OCI-LY1 (cell line): ENCODE measurements around the gene CCDC87.

Experiments used
- H2AFZ ChIP-seq: fragments of 200-600 bp; sonication (generic), shearing (Covaris generic); 2 replicates; pipeline ENCODE4 v1.6.0; 2014; ENCODE audit warnings: antibody characterized with exemption, mild to moderate bottlenecking, low read length
- H3F3A ChIP-seq: fragments of 200-600 bp; sonication (generic), shearing (Covaris generic); 2 replicates; pipeline ENCODE4 v1.6.0; 2014; ENCODE audit warnings: mild to moderate bottlenecking, antibody characterized with exemption, low read length, moderate library complexity; ENCODE audit not compliant: insufficient read depth
- H3K27ac ChIP-seq: fragments of 200-600 bp; sonication (generic); 2 replicates; pipeline ENCODE4 v1.5.1; 2014; ENCODE audit warnings: low read length, mixed run types, mild to moderate bottlenecking, low read depth; ENCODE audit not compliant: poor library complexity, severe bottlenecking
- H3K27me3 ChIP-seq: fragments of 200-600 bp; sonication (generic); 2 replicates; pipeline ENCODE4 v1.6.0; 2014; ENCODE audit warnings: antibody characterized with exemption, mild to moderate bottlenecking, low read length, moderate library complexity; ENCODE audit not compliant: insufficient read depth
- H3K36me3 ChIP-seq: fragments of 200-600 bp; sonication (generic); 2 replicates; pipeline ENCODE4 v1.6.1; 2014; ENCODE audit warnings: mild to moderate bottlenecking, antibody characterized with exemption, low read length, moderate library complexity, mixed read lengths; ENCODE audit not compliant: insufficient read depth
- H3K4me1 ChIP-seq: fragments of 200-600 bp; sonication (generic); 2 replicates; pipeline ENCODE4 v1.5.1; 2014; ENCODE audit warnings: mild to moderate bottlenecking, low read length, moderate library complexity; ENCODE audit not compliant: insufficient read depth, severe bottlenecking
- H3K4me2 ChIP-seq: fragments of 200-600 bp; sonication (generic), shearing (Covaris generic); 2 replicates; pipeline ENCODE4 v1.6.1; 2014; ENCODE audit warnings: low read length
- H3K4me3 ChIP-seq: fragments of 200-600 bp; sonication (generic); 2 replicates; pipeline ENCODE4 v1.5.1; 2014; ENCODE audit warnings: low read length, low read depth, mild to moderate bottlenecking, mixed read lengths; ENCODE audit not compliant: poor library complexity, severe bottlenecking
- H3K79me2 ChIP-seq: fragments of 200-600 bp; shearing (Covaris generic); 2 replicates; pipeline ENCODE4 v1.6.1; 2016; ENCODE audit warnings: mixed run types, low read length, mixed read lengths; ENCODE audit not compliant: insufficient read depth
- H3K9ac ChIP-seq: fragments of 200-600 bp; sonication (generic), shearing (Covaris generic); 2 replicates; pipeline ENCODE4 v1.6.1; 2014; ENCODE audit warnings: mild to moderate bottlenecking, low read length, mixed read lengths
- H3K9me2 ChIP-seq: fragments of 200-600 bp; sonication (generic), shearing (Covaris generic); 2 replicates; pipeline ENCODE4 v1.6.1; 2014; ENCODE audit warnings: low read depth, mild to moderate bottlenecking, low read length, mixed read lengths
- H3K9me3 ChIP-seq: fragments of 200-600 bp; shearing (Covaris generic); 2 replicates; pipeline ENCODE4 v1.6.1; 2014; ENCODE audit warnings: low read length, mixed read lengths
- H4K20me1 ChIP-seq: fragments of 200-600 bp; sonication (generic), shearing (Covaris generic); 2 replicates; pipeline ENCODE4 v1.6.0; 2016; ENCODE audit warnings: mild to moderate bottlenecking, low read length; ENCODE audit not compliant: insufficient read depth
- CTCF ChIP-seq: fragments of 200-600 bp; sonication (generic), shearing (Covaris generic); IDR thresholded peaks from 2 replicates; pipeline ENCODE4 v1.5.1; 2017; ENCODE audit warnings: mild to moderate bottlenecking, antibody characterized with exemption, low read length, moderate library complexity, mixed read lengths
- EZH2 ChIP-seq: fragments of 200-600 bp; sonication (generic), shearing (Covaris generic); IDR thresholded peaks from 2 replicates; pipeline ENCODE4 v1.8.0; 2017; ENCODE audit warnings: borderline replicate concordance, mixed run types, mild to moderate bottlenecking, antibody characterized with exemption, low read length, moderate library complexity, mixed read lengths

Gene CCDC87

GRCh38 chr11:66593650-66594049 is 787 bp upstream of the CCDC87 start:
- Histone ChIP-seq H3K27ac (no peak overlapping the region), H3K9me3 (no peaks in the 10 kb centered on the region), H3K27me3 (peaks cover 4% of the 10 kb centered on the region; the same call in 1 of the 2 replicates), H3K9me2 (no peaks in the 10 kb centered on the region), H4K20me1 (no peaks in the 10 kb centered on the region), H2AFZ (no peak overlapping the region), H3K79me2 (no peaks in the 10 kb centered on the region), H3K4me1 (peaks cover 35% of the 10 kb centered on the region), H3F3A (no peaks in the 10 kb centered on the region), H3K4me2 (peak overlapping the region; percentile 93), H3K36me3 (no peaks in the 10 kb centered on the region; the same call in 1 of the 2 replicates), H3K9ac (peak overlapping the region; percentile 79), H3K4me3 (peak overlapping the region; percentile 71)
- TF ChIP-seq EZH2 (no peak), CTCF (no peak)

- H3K9me3 ChIP-seq: no peaks in the 10 kb centered on the region
- no peaks in the 10 kb centered on the region for H3K9me2 ChIP-seq
- peak overlapping the region; percentile 79 for H3K9ac ChIP-seq
- no peaks in the 10 kb centered on the region for H3K79me2 ChIP-seq
- no peaks in the 10 kb centered on the region for H3F3A ChIP-seq
- peak overlapping the region; percentile 44 for H3K27ac ChIP-seq
- H3K36me3 ChIP-seq: no peaks in the 10 kb centered on the region; the same call in 1 of the 2 replicates
- H2AFZ ChIP-seq: no peak overlapping the region
- TF ChIP-seq EZH2: no peak
- TF ChIP-seq CTCF: no peak
- H3K27me3 ChIP-seq: peaks cover 4% of the 10 kb centered on the region; the same call in 1 of the 2 replicates
- H4K20me1 ChIP-seq: no peaks in the 10 kb centered on the region
- H3K4me1 ChIP-seq: peaks cover 35% of the 10 kb centered on the region
- peak overlapping the region; percentile 71 for H3K4me3 ChIP-seq
- peak overlapping the region; percentile 93 for H3K4me2 ChIP-seq
These were observed 406 bp upstream of the CCDC87 start for GRCh38 chr11:66593303-66593635.

- H2AFZ ChIP-seq: no peak overlapping the region
These were observed 1.7 kb downstream of the CCDC87 start for GRCh38 chr11:66591175-66591574.

More at GRCh38 chr11:66591175-66591574, 1.7 kb downstream of the CCDC87 start:
- Histone ChIP-seq H3K4me3 (no peak overlapping the region), H4K20me1 (no peaks in the 10 kb centered on the region), H3K36me3 (no peaks in the 10 kb centered on the region; the same call in 1 of the 2 replicates), H3F3A (no peaks in the 10 kb centered on the region), H3K9ac (no peak overlapping the region), H3K27me3 (peaks cover 4% of the 10 kb centered on the region; the same call in 1 of the 2 replicates), H3K4me2 (no peak overlapping the region), H3K9me2 (no peaks in the 10 kb centered on the region), H3K9me3 (no peaks in the 10 kb centered on the region), H3K27ac (no peak overlapping the region), H3K4me1 (peaks cover 35% of the 10 kb centered on the region), H3K79me2 (no peaks in the 10 kb centered on the region)
- TF ChIP-seq EZH2: no peak
- no peak for TF ChIP-seq CTCF
